ENCODE results near the gene RNF126. TPM values are rescaled to one million over a fixed set of nuclear protein-coding genes. Genes with fewer than 3 reads are reported as not detected.
"Not testable (repeated sequence)": the region's sequence is repeated elsewhere in the genome, so short reads cannot be mapped to it uniquely, and the experiment has no call there.

Gene RNF126
- total RNA-seq, 1 donor from 2014 or later, result 68.0 TPM

DNA sequence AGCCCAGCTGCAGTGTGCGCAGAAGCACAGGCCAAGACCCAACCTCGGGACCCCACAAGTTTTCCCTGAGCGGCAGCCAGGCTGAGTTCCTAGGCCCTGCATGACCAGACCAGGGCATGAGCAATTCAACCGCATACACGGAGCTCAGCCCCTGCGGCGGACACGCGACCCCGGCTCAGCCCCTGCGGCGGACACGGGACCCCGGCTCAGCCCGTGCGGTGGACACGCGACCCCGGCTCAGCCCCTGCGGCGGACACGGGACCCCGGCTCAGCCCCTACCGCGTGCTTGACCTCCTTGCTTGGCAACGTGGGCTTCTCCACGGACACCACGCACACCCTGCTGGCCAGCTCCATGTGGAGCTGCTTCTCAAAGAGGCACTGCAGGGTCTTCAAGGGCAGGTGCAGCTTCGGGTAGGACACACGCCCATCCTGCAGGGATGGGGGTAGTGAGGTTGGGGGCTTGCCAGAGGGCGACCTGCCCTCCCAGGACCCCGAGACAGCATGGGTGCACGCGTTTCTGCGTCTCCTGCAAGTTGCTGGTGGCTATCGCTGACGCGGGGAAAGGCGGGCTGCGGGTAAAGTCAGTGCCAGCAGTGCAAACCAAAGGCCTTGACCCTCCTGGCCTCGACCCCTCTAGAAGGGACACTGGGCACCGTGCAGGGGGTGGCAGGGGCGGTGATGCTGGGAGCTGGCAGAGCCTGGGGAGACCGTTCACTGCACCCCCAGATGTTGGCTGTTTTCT, 39.7 kb downstream of the RNF126 start:
- Histone ChIP-seq H3K4me1 (no peaks in the 10 kb centered on the region), H3K36me3 (peaks cover 0 to 48% of the 10 kb centered on the region in 2 donors), H3K9me3 (no peaks in the 10 kb centered on the region), H3K4me3 (no peak overlapping the region), H3K27ac (no peak overlapping the region), H3K27me3 (no peaks in the 10 kb centered on the region)
- DNase-seq (ENCODE audit: extremely low spot score in 2 of 2), result no peak
- intact Hi-C loops (cut with DNase I), result no loop called here
- TF ChIP-seq, protein P1, sequence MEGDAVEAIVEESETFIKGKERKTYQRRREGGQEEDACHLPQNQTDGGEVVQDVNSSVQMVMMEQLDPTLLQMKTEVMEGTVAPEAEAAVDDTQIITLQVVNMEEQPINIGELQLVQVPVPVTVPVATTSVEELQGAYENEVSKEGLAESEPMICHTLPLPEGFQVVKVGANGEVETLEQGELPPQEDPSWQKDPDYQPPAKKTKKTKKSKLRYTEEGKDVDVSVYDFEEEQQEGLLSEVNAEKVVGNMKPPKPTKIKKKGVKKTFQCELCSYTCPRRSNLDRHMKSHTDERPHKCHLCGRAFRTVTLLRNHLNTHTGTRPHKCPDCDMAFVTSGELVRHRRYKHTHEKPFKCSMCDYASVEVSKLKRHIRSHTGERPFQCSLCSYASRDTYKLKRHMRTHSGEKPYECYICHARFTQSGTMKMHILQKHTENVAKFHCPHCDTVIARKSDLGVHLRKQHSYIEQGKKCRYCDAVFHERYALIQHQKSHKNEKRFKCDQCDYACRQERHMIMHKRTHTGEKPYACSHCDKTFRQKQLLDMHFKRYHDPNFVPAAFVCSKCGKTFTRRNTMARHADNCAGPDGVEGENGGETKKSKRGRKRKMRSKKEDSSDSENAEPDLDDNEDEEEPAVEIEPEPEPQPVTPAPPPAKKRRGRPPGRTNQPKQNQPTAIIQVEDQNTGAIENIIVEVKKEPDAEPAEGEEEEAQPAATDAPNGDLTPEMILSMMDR (IDR thresholded peaks at IDR 0.05), result no peak
- TF ChIP-seq POLR2A (IDR thresholded peaks at IDR 0.05) (no peak), POLR2AphosphoS5 (IDR thresholded peaks at IDR 0.05; ENCODE audit: insufficient read depth in 1 of 2, low read depth in 1 of 2) (no peak)

DNA sequence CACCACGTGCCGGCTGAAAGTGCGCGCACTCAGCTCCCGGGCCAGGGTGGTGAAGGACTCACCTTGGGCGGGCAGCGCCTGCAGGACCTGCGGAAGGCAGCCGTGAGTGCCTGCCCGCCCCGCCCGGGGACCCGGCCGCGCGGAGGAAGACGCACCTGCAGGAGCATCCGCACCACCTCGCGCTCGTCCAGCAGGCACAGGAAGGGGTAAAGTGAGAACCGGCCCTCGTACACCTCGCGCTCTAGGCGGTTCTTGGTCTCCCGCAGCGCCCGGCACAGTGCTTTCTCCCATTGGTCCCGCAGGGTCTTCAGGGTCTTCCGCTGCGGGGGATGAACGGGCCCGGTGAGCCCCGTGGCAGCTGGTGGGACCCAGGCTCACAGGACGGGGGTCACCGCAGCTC, 40.3 kb downstream of the RNF126 start:
- Histone ChIP-seq H3K27me3 (no peaks in the 10 kb centered on the region), H3K4me3 (no peak overlapping the region), H3K4me1 (no peaks in the 10 kb centered on the region), H3K36me3 (peaks cover 0 to 49% of the 10 kb centered on the region in 2 donors), H3K9me3 (no peaks in the 10 kb centered on the region), H3K27ac (no peak overlapping the region)
- no peak for TF ChIP-seq POLR2AphosphoS5 (IDR thresholded peaks at IDR 0.05; ENCODE audit: insufficient read depth in 1 of 2, low read depth in 1 of 2)
- intact Hi-C loops (cut with DNase I), result no loop called here
- no peak for DNase-seq (ENCODE audit: extremely low spot score in 2 of 2)

- H3K36me3 ChIP-seq, result peaks cover 0 to 54% of the 10 kb centered on the region in 2 donors
- no peak for TF ChIP-seq POLR2A (IDR thresholded peaks at IDR 0.05)
- TF ChIP-seq POLR2AphosphoS5 (IDR thresholded peaks at IDR 0.05; ENCODE audit: insufficient read depth in 1 of 2, low read depth in 1 of 2), result no peak
- TF ChIP-seq, protein P1 (IDR thresholded peaks at IDR 0.05), result no peak
- intact Hi-C loops (cut with DNase I), result no loop called here
Measured at GRCh38 chr19:621819-622218, 41.2 kb downstream of the RNF126 start.

GRCh38 chr19:621191-621590, 41.8 kb downstream of the RNF126 start:
- H3K36me3 ChIP-seq, result peaks cover 0 to 54% of the 10 kb centered on the region in 2 donors
- intact Hi-C loops (cut with DNase I); H3K27ac ChIP-seq: not testable (repeated sequence)

More at GRCh38 chr19:621819-622218, 41.2 kb downstream of the RNF126 start:
- DNase-seq (ENCODE audit: extremely low spot score in 2 of 2), result no peak
- no peaks in the 10 kb centered on the region for H3K4me1 ChIP-seq
- H3K27ac ChIP-seq, result no peak overlapping the region
- H3K4me3 ChIP-seq, result no peak overlapping the region
- no peaks in the 10 kb centered on the region for H3K27me3 ChIP-seq
- H3K9me3 ChIP-seq, result no peaks in the 10 kb centered on the region

DNA sequence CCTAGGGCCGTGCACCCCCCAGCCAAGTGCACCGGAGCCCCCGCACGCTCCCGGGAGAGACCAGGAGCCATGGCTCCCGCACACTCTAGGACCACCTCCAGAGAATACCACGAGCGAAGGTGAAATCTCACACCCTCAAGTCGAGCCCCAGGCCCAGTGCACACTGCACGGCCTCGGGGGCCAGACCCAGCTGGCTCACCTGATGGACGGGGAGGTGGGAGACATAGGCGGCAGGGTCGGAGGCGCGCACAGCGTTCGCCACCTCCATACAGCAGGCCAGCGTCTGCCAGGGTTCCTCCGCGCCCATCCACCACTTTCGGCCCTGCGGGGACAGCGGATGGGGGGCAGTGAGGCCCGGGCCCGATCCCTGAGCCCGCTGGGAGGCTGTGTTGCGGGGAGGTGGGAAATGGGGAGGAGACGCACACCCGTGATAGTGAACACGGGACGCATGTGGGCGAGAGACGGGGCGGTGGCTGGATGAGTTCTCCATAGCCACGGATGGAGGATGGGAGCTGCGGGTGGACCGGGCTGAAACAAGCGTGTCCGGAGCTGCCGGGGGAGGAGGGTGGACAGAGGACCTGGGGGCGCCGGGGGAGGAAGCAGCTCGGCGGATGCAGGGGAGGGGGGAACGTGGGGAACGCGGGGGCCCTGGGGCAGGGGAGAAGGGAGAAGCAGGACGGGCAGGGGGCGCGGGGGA, 42.7 kb downstream of the RNF126 start:
- TF ChIP-seq, protein P1 (IDR thresholded peaks at IDR 0.05), result no peak
- no peak for TF ChIP-seq POLR2A (IDR thresholded peaks at IDR 0.05)
- H3K9me3 ChIP-seq, result no peaks in the 10 kb centered on the region
- H3K27me3 ChIP-seq, result no peaks in the 10 kb centered on the region
- H3K36me3 ChIP-seq, result peaks cover 0 to 54% of the 10 kb centered on the region in 2 donors
- DNase-seq (ENCODE audit: extremely low spot score in 2 of 2), result no peak
- no peak overlapping the region for H3K4me3 ChIP-seq
- no peaks in the 10 kb centered on the region for H3K4me1 ChIP-seq
- no peak overlapping the region for H3K27ac ChIP-seq
- intact Hi-C loops (cut with DNase I), result no loop called here

More at GRCh38 chr19:621191-621590, 41.8 kb downstream of the RNF126 start:
- H3K4me1 ChIP-seq; H3K4me3 ChIP-seq; H3K9me3 ChIP-seq; DNase-seq (ENCODE audit: extremely low spot score in 2 of 2); H3K27me3 ChIP-seq: not testable (repeated sequence)
